MM.1S (cell line): ENCODE data around the gene TRIM8.

Experiments used
- DNase-seq: peaks from one replicate; pipeline ENCODE4 v3.0.0-alpha.2; 2015
- H2AFZ ChIP-seq: fragments of 300-600 bp; sonication (generic); 2 replicates; pipeline ENCODE4 v1.6.0; 2016; ENCODE audit warnings: antibody characterized with exemption, low read length
- H3F3A ChIP-seq: fragments of 300-600 bp; sonication (generic); 2 replicates; pipeline ENCODE4 v1.6.1; 2016; ENCODE audit warnings: mild to moderate bottlenecking, antibody characterized with exemption, low read length, moderate library complexity, mixed read lengths; ENCODE audit not compliant: insufficient read depth
- H3K27ac ChIP-seq: fragments of 300-600 bp; sonication (generic); 2 replicates; pipeline ENCODE4 v1.5.1; 2016; ENCODE audit warnings: mild to moderate bottlenecking, low read length
- H3K27me3 ChIP-seq: fragments of 300-600 bp; sonication (generic); replicated peaks from 2 replicates; pipeline ENCODE4 v1.6.0; 2016; ENCODE audit warnings: low read length; ENCODE audit not compliant: insufficient read depth
- H3K36me3 ChIP-seq: fragments of 300-600 bp; sonication (generic); replicated peaks from 2 replicates; pipeline ENCODE4 v1.6.1; 2016; ENCODE audit warnings: mild to moderate bottlenecking, low read length, mixed read lengths; ENCODE audit not compliant: insufficient read depth
- H3K4me1 ChIP-seq: fragments of 300-600 bp; sonication (generic); 2 replicates; pipeline ENCODE4 v1.6.1; 2016; ENCODE audit warnings: low read length, mixed read lengths
- H3K4me2 ChIP-seq: fragments of 300-600 bp; sonication (generic); 2 replicates; pipeline ENCODE4 v1.6.0; 2016; ENCODE audit warnings: low read depth, low read length
- H3K4me3 ChIP-seq: fragments of 300-600 bp; sonication (generic); 2 replicates; pipeline ENCODE4 v1.5.1; 2016; ENCODE audit warnings: low read length, mixed read lengths
- H3K79me2 ChIP-seq: fragments of 300-600 bp; sonication (generic); 2 replicates; pipeline ENCODE4 v1.6.1; 2016; ENCODE audit warnings: mixed run types, low read length, mixed read lengths
- H3K9ac ChIP-seq: fragments of 300-600 bp; sonication (generic); 2 replicates; pipeline ENCODE4 v1.6.1; 2016; ENCODE audit warnings: low read length, mixed read lengths
- H3K9me2 ChIP-seq: fragments of 300-600 bp; sonication (generic); replicated peaks from 2 replicates; pipeline ENCODE4 v1.6.1; 2016; ENCODE audit warnings: mild to moderate bottlenecking, low read length, mixed read lengths; ENCODE audit not compliant: insufficient read depth
- H3K9me3 ChIP-seq: fragments of 300-600 bp; sonication (generic); replicated peaks from 2 replicates; pipeline ENCODE4 v1.6.1; 2016; ENCODE audit warnings: mild to moderate bottlenecking, low read length, mixed read lengths; ENCODE audit not compliant: insufficient read depth
- H4K20me1 ChIP-seq: fragments of 300-600 bp; sonication (generic); 2 replicates; pipeline ENCODE4 v1.6.1; 2016; ENCODE audit warnings: mild to moderate bottlenecking, low read length, moderate library complexity, mixed read lengths; ENCODE audit not compliant: insufficient read depth
- EZH2 ChIP-seq: fragments of 300-600 bp; sonication (generic); optimal IDR thresholded peaks from 2 replicates; pipeline ENCODE3; 2017; ENCODE audit warnings: low read depth, mild to moderate bottlenecking, antibody characterized with exemption, low read length, mixed read lengths
- EZH2phosphoT487 ChIP-seq: fragments of 300-600 bp; sonication (generic); IDR thresholded peaks from 2 replicates; pipeline ENCODE4 v1.6.1; 2018; ENCODE audit warnings: antibody characterized with exemption, low read length
- TF ChIP-seq, protein P1 (sequence below): fragments of 300-600 bp; sonication (generic); IDR thresholded peaks from 2 replicates; pipeline ENCODE4 v1.5.1; 2016; ENCODE audit warnings: antibody characterized with exemption, low read length, mixed read lengths

TRIM8 gene

DNA sequence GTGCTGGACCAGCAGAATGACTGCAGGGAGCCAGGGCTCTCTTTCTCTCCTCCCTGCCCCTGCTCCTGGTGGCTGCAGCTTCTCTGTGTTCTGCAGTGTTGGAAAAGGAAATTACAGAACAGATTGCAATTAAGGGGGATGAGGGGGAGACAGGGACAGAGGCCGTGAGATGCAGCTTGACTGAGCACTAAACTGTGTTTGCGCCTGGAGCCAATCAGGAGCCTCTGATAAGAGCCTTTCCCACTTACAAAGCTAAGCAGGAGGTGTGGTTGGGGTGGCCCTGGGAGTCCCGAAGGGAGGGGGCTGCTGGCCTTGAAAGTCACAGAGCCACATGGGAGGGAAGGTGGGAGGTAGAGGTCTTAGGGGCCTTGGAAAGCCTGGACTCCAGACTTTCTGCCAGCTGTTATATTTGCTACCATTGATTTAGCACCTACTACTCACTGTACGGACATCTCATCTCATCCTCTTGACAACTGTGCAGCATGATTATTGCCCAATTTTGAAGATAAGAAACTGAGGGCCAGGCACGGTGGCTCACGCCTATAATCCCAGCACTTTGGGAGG, 26.7 kb downstream of the TRIM8 start:
- Histone ChIP-seq H3K79me2 (no peaks in the 10 kb centered on the region), H3K4me1 (no peaks in the 10 kb centered on the region), H3K36me3 (no peaks in the 10 kb centered on the region), H3K4me2 (no peak overlapping the region), H2AFZ (no peak overlapping the region), H3K27me3 (no peaks in the 10 kb centered on the region), H3K9ac (no peak overlapping the region), H3K9me3 (no peaks in the 10 kb centered on the region), H3K27ac (no peak overlapping the region), H4K20me1 (no peaks in the 10 kb centered on the region), H3F3A (no peaks in the 10 kb centered on the region), H3K9me2 (no peaks in the 10 kb centered on the region), H3K4me3 (no peak overlapping the region)
- no peak for TF ChIP-seq EZH2phosphoT487
- no peak for TF ChIP-seq EZH2
- TF ChIP-seq, protein P1, sequence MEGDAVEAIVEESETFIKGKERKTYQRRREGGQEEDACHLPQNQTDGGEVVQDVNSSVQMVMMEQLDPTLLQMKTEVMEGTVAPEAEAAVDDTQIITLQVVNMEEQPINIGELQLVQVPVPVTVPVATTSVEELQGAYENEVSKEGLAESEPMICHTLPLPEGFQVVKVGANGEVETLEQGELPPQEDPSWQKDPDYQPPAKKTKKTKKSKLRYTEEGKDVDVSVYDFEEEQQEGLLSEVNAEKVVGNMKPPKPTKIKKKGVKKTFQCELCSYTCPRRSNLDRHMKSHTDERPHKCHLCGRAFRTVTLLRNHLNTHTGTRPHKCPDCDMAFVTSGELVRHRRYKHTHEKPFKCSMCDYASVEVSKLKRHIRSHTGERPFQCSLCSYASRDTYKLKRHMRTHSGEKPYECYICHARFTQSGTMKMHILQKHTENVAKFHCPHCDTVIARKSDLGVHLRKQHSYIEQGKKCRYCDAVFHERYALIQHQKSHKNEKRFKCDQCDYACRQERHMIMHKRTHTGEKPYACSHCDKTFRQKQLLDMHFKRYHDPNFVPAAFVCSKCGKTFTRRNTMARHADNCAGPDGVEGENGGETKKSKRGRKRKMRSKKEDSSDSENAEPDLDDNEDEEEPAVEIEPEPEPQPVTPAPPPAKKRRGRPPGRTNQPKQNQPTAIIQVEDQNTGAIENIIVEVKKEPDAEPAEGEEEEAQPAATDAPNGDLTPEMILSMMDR: no peak
- no peak for DNase-seq

DNA sequence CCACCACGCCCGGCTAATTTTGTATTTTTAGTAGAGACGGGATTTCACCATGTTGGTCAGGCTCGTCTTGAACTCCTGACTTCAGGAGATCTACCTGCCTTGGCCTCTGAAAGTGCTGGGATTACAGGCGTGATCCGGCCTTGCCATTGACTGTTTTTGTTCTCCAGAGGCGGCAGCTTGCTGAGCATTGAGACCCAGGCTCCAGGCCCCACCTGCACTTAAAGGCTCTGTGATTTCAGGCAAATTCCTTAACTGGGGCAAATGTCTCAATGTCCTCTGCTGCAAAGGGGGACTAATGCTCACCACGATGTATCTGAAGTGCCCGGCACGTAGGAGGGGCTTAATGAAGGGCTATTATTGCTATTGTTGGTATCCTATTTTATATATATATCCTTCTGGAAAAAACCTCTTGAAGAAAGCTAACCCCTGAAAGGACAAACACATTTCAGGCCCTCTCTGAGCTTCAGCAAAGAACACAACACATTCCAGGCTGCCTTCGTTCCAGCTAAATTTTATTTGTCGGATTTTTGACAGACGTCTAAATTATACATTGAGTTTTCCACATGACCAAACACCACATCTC, 29.0 kb downstream of the TRIM8 start:
- Histone ChIP-seq H3K9me2 (no peaks in the 10 kb centered on the region), H3K9me3 (no peaks in the 10 kb centered on the region), H3K27ac (no peak overlapping the region), H3K79me2 (no peaks in the 10 kb centered on the region), H3K4me1 (no peaks in the 10 kb centered on the region), H3F3A (0 out of 2 replicates have a peak, but pooled peaks cover 4% of the 10 kb centered on the region), H3K36me3 (no peaks in the 10 kb centered on the region), H2AFZ (no peak overlapping the region), H3K4me2 (no peak overlapping the region), H3K27me3 (no peaks in the 10 kb centered on the region), H3K4me3 (no peak overlapping the region), H4K20me1 (no peaks in the 10 kb centered on the region), H3K9ac (no peak overlapping the region)
- no peak for TF ChIP-seq EZH2phosphoT487
- TF ChIP-seq, protein P1: no peak
- DNase-seq: no peak

DNA sequence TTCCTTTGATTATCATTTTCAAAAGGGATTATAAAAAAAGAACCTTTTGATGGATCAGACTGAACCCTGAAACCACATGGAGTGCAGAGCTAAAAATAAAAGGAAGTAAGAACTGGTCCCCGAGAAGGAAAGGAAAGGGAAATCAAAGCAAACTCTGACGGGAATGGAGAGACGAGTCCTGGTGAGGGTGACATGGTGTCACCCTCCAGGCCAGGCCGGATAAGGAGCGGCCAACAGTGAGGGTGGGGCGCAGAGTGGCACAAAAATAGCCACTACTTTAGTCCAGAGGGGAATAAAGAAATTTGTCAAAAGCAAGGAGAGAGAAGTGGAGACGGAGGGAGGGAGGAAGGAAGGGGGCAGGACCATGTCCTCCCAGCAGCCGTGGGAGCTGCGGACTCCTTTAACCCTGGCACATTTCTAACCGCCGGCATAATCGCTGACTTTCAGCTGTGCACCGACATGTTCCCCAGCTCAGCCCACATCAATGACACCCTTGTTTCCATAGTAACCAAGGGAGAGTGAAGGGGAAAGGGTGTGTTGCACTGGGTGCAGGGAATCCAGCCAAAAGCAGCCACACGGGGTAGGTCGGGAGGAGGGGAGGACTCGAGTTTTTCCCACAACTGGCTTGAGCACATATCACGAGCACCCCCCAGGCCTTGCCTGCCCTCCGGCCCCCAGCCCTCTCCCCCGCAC, 29.7 kb downstream of the TRIM8 start:
- no peaks in the 10 kb centered on the region for H3K4me1 ChIP-seq
- no peaks in the 10 kb centered on the region for H3K36me3 ChIP-seq
- TF ChIP-seq EZH2phosphoT487: no peak
- TF ChIP-seq, protein P1: no peak
- TF ChIP-seq EZH2: no peak
- no peaks in the 10 kb centered on the region for H3K9me3 ChIP-seq
- H3K27me3 ChIP-seq: no peaks in the 10 kb centered on the region
- H3K79me2 ChIP-seq: no peaks in the 10 kb centered on the region
- no peak for DNase-seq
- H3K9me2 ChIP-seq: no peaks in the 10 kb centered on the region
- no peaks in the 10 kb centered on the region for H4K20me1 ChIP-seq
- no peak overlapping the region for H3K9ac ChIP-seq
- no peak overlapping the region for H3K4me3 ChIP-seq
- H3F3A ChIP-seq: 0 out of 2 replicates have a peak, but pooled peaks cover 4% of the 10 kb centered on the region
- no peak overlapping the region for H3K27ac ChIP-seq
- H3K4me2 ChIP-seq: no peak overlapping the region
- H2AFZ ChIP-seq: no peak overlapping the region
